ENCODE results near the gene TCF15. TPM values are rescaled to one million over a fixed set of nuclear protein-coding genes. Genes with fewer than 3 reads are reported as not detected.

Gene TCF15
- total and polyA plus RNA-seq, 2 experiments from 2014 or later = not detected

- no peaks in the 10 kb centered on the region for H3K9me2 ChIP-seq (replicated peaks; ENCODE audit: insufficient read depth)
- no peaks in the 10 kb centered on the region for H3K9me3 ChIP-seq (ENCODE audit: low read depth)
- no peak overlapping the region for H3K4me3 ChIP-seq
- no peaks in the 10 kb centered on the region for H3K4me1 ChIP-seq (ENCODE audit: insufficient read depth)
- 84% methylated on average over 4 of the region's 4 CpGs for WGBS (ENCODE audit: low lambda C conversion rate, missing lambda C conversion rate)
- peaks cover 37% of the 10 kb centered on the region for H3K27me3 ChIP-seq
- TF ChIP-seq EZH2 (IDR thresholded peaks at IDR 0.05; ENCODE audit: borderline replicate concordance) = no peak
- TF ChIP-seq EZH2phosphoT487 (IDR thresholded peaks at IDR 0.05; ENCODE audit: low read depth, severe bottlenecking, unreplicated experiment) = no peak
- TF ChIP-seq CTCF (IDR thresholded peaks at IDR 0.05; ENCODE audit: poor library complexity) = no peak
- no peaks in the 10 kb centered on the region for H3K79me2 ChIP-seq
- no peak overlapping the region for H2AFZ ChIP-seq
- no peaks in the 10 kb centered on the region for H4K20me1 ChIP-seq (ENCODE audit: insufficient read depth, poor library complexity, severe bottlenecking)
- H3K36me3 ChIP-seq (replicated peaks; ENCODE audit: insufficient read depth, low read depth) = no peaks in the 10 kb centered on the region
- H3K4me2 ChIP-seq = no peak overlapping the region
- no peak overlapping the region for H3K27ac ChIP-seq
- no peak for DNase-seq (ENCODE audit: low spot score)
These were observed 5.4 kb upstream of the TCF15 start for GRCh38 chr20:615514-615913.

GRCh38 chr20:611843-612185 lies 1.7 kb upstream of the TCF15 start:
- H3K27me3 ChIP-seq = peaks cover 67% of the 10 kb centered on the region
- WGBS (ENCODE audit: low lambda C conversion rate, missing lambda C conversion rate) = 33% methylated on average over 8 of the region's 8 CpGs

GRCh38 chr20:611047-611842 lies 1.1 kb upstream of the TCF15 start:
- no peak for DNase-seq (ENCODE audit: low spot score)
- no peak overlapping the region for H3K27ac ChIP-seq
- H3K79me2 ChIP-seq = no peaks in the 10 kb centered on the region
- no peak overlapping the region for H3K4me3 ChIP-seq
- H2AFZ ChIP-seq = no peak overlapping the region
- 57% methylated on average over 24 of the region's 24 CpGs for WGBS (ENCODE audit: low lambda C conversion rate, missing lambda C conversion rate)
- H3K9me2 ChIP-seq (replicated peaks; ENCODE audit: insufficient read depth) = no peaks in the 10 kb centered on the region
- no peak for TF ChIP-seq EZH2 (IDR thresholded peaks at IDR 0.05; ENCODE audit: borderline replicate concordance)
- no peak for TF ChIP-seq EZH2phosphoT487 (IDR thresholded peaks at IDR 0.05; ENCODE audit: low read depth, severe bottlenecking, unreplicated experiment)
- no peak for TF ChIP-seq CTCF (IDR thresholded peaks at IDR 0.05; ENCODE audit: poor library complexity)
- H3K27me3 ChIP-seq = peaks cover 70% of the 10 kb centered on the region
- no peaks in the 10 kb centered on the region for H3K4me1 ChIP-seq (ENCODE audit: insufficient read depth)
- no peaks in the 10 kb centered on the region for H3K9me3 ChIP-seq (ENCODE audit: low read depth)
- no peaks in the 10 kb centered on the region for H4K20me1 ChIP-seq (ENCODE audit: insufficient read depth, poor library complexity, severe bottlenecking)
- H3K36me3 ChIP-seq (replicated peaks; ENCODE audit: insufficient read depth, low read depth) = no peaks in the 10 kb centered on the region
- H3K4me2 ChIP-seq = peak overlapping the region; percentile 54

More at GRCh38 chr20:611843-612185, 1.7 kb upstream of the TCF15 start:
- no peak for DNase-seq (ENCODE audit: low spot score)
- Histone ChIP-seq H3K27ac (no peak overlapping the region), H3K4me3 (no peak overlapping the region), H3K4me1 (ENCODE audit: insufficient read depth) (no peaks in the 10 kb centered on the region), H3K9me2 (replicated peaks; ENCODE audit: insufficient read depth) (no peaks in the 10 kb centered on the region), H3K36me3 (replicated peaks; ENCODE audit: insufficient read depth, low read depth) (no peaks in the 10 kb centered on the region), H3K4me2 (peak overlapping the region; percentile 54), H4K20me1 (ENCODE audit: insufficient read depth, poor library complexity, severe bottlenecking) (no peaks in the 10 kb centered on the region), H3K79me2 (no peaks in the 10 kb centered on the region), H3K9me3 (ENCODE audit: low read depth) (no peaks in the 10 kb centered on the region), H2AFZ (no peak overlapping the region)
- no peak for TF ChIP-seq CTCF (IDR thresholded peaks at IDR 0.05; ENCODE audit: poor library complexity)
- TF ChIP-seq EZH2 (IDR thresholded peaks at IDR 0.05; ENCODE audit: borderline replicate concordance) = no peak
- TF ChIP-seq EZH2phosphoT487 (IDR thresholded peaks at IDR 0.05; ENCODE audit: low read depth, severe bottlenecking, unreplicated experiment) = no peak

Data from hepatocyte (in vitro differentiated cells).